DND-41 (cell line): Measurements from ENCODE around the gene TOLLIP.
"Not testable (repeated sequence)": the region's sequence is repeated elsewhere in the genome, so short reads cannot be mapped to it uniquely, and the experiment has no call there.

ENCODE experiments used
- ATAC-seq: fragments of 200-7000 bp; cut with Tn5 transposase; 3 replicates; pipeline ENCODE4 v1.9.1; 2021; ENCODE audit warnings: low read depth; ENCODE audit not compliant: insufficient read depth
- DNase-seq: peaks from one replicate; pipeline ENCODE4 v3.0.0-alpha.2; 2020
- H2AFZ ChIP-seq: 2 replicates; pipeline ENCODE4 v1.6.0; 2012; ENCODE audit warnings: low read depth, low read length
- H3K27ac ChIP-seq: 2 replicates; pipeline ENCODE4 v1.5.1; 2012; ENCODE audit warnings: low read length, inconsistent platforms
- H3K27me3 ChIP-seq: fragments of 200-600 bp; sonication (generic); 2 replicates; pipeline ENCODE4 v1.6.0; 2012; ENCODE audit warnings: low read length, mild to moderate bottlenecking, inconsistent platforms; ENCODE audit not compliant: insufficient read depth, poor library complexity
- H3K36me3 ChIP-seq: 2 replicates; pipeline ENCODE4 v1.5.1; 2012; ENCODE audit warnings: low read length, inconsistent platforms; ENCODE audit not compliant: insufficient read depth
- H3K4me1 ChIP-seq: 2 replicates; pipeline ENCODE4 v1.5.1; 2012; ENCODE audit warnings: mild to moderate bottlenecking, low read length; ENCODE audit not compliant: insufficient read depth
- H3K4me2 ChIP-seq: 2 replicates; pipeline ENCODE4 v1.6.0; 2012; ENCODE audit warnings: mild to moderate bottlenecking, moderate library complexity, low read length, inconsistent platforms; ENCODE audit not compliant: insufficient read depth
- H3K4me3 ChIP-seq, 2 experiments: fragments of 200-600 bp in 1 of 2; shearing (Covaris generic) in 1 of 2; 2 replicates each; pipeline ENCODE4 v1.5.1; 2012 to 2016; ENCODE audit warnings: inconsistent platforms in 2 of 2, low read length in 2 of 2, mild to moderate bottlenecking in 2 of 2, low read depth in 1 of 2, moderate library complexity in 1 of 2
- H3K79me2 ChIP-seq: 2 replicates; pipeline ENCODE4 v1.6.0; 2012; ENCODE audit warnings: low read length, inconsistent platforms; ENCODE audit not compliant: insufficient read depth
- H3K9ac ChIP-seq: 2 replicates; pipeline ENCODE4 v1.6.0; 2012; ENCODE audit warnings: low read depth, mild to moderate bottlenecking, inconsistent platforms, low read length, moderate library complexity
- H3K9me3 ChIP-seq: 2 replicates; pipeline ENCODE4 v1.5.1; 2012; ENCODE audit warnings: low read length, moderate library complexity, mild to moderate bottlenecking, inconsistent platforms; ENCODE audit not compliant: insufficient read depth, severe bottlenecking
- H4K20me1 ChIP-seq: 2 replicates; pipeline ENCODE4 v1.6.0; 2012; ENCODE audit warnings: low read length; ENCODE audit not compliant: insufficient read depth
- EZH2 ChIP-seq: IDR thresholded peaks from 3 replicates; pipeline ENCODE4 v1.6.1; 2012; ENCODE audit warnings: borderline replicate concordance, low read depth, mild to moderate bottlenecking, moderate library complexity, low read length, inconsistent platforms; ENCODE audit not compliant: severe bottlenecking
- TF ChIP-seq, protein P1 (sequence below): IDR thresholded peaks from 2 replicates; pipeline ENCODE4 v1.5.1; 2012; ENCODE audit warnings: borderline replicate concordance, low read length, moderate library complexity, mild to moderate bottlenecking; ENCODE audit not compliant: poor library complexity, severe bottlenecking; ENCODE audit errors: extremely low read depth

TOLLIP gene

GRCh38 chr11:1342946-1343345 is 33.5 kb upstream of the TOLLIP start:
- Histone ChIP-seq H3K27ac (no peak overlapping the region), H4K20me1 (no peaks in the 10 kb centered on the region), H3K27me3 (no peaks in the 10 kb centered on the region), H3K4me1 (no peaks in the 10 kb centered on the region), H3K9me3 (no peaks in the 10 kb centered on the region), H3K4me2 (no peak overlapping the region), H3K36me3 (no peaks in the 10 kb centered on the region), H3K4me3 (no peak overlapping the region), H3K9ac (no peak overlapping the region), H3K79me2 (no peaks in the 10 kb centered on the region), H2AFZ (no peak overlapping the region)
- DNase-seq (no peak), ATAC-seq (no peak)
- TF ChIP-seq EZH2: no peak
- TF ChIP-seq, protein P1, sequence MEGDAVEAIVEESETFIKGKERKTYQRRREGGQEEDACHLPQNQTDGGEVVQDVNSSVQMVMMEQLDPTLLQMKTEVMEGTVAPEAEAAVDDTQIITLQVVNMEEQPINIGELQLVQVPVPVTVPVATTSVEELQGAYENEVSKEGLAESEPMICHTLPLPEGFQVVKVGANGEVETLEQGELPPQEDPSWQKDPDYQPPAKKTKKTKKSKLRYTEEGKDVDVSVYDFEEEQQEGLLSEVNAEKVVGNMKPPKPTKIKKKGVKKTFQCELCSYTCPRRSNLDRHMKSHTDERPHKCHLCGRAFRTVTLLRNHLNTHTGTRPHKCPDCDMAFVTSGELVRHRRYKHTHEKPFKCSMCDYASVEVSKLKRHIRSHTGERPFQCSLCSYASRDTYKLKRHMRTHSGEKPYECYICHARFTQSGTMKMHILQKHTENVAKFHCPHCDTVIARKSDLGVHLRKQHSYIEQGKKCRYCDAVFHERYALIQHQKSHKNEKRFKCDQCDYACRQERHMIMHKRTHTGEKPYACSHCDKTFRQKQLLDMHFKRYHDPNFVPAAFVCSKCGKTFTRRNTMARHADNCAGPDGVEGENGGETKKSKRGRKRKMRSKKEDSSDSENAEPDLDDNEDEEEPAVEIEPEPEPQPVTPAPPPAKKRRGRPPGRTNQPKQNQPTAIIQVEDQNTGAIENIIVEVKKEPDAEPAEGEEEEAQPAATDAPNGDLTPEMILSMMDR: no peak

- no peaks in the 10 kb centered on the region for H3K4me1 ChIP-seq
- H2AFZ ChIP-seq: no peak overlapping the region
- no peak for DNase-seq
Measured at GRCh38 chr11:1341928-1342524, 32.6 kb upstream of the TOLLIP start.

GRCh38 chr11:1341226-1341625 is 31.8 kb upstream of the TOLLIP start:
- DNase-seq, H3K27ac ChIP-seq, H4K20me1 ChIP-seq, H3K4me2 ChIP-seq, H3K79me2 ChIP-seq, H3K36me3 ChIP-seq, H2AFZ ChIP-seq, H3K4me1 ChIP-seq, ATAC-seq, H3K9ac ChIP-seq, H3K27me3 ChIP-seq, H3K4me3 ChIP-seq, H3K9me3 ChIP-seq: not testable (repeated sequence)

More at GRCh38 chr11:1341928-1342524, 32.6 kb upstream of the TOLLIP start:
- ATAC-seq: no peak
- H3K4me2 ChIP-seq: no peak overlapping the region
- H3K36me3 ChIP-seq: no peaks in the 10 kb centered on the region
- no peaks in the 10 kb centered on the region for H3K79me2 ChIP-seq
- TF ChIP-seq, protein P1: no peak
- TF ChIP-seq EZH2: no peak
- H3K27me3 ChIP-seq: no peaks in the 10 kb centered on the region
- H3K9me3 ChIP-seq: no peaks in the 10 kb centered on the region
- no peak overlapping the region for H3K9ac ChIP-seq
- H4K20me1 ChIP-seq: no peaks in the 10 kb centered on the region
- no peak overlapping the region for H3K4me3 ChIP-seq
- H3K27ac ChIP-seq: no peak overlapping the region

DNA sequence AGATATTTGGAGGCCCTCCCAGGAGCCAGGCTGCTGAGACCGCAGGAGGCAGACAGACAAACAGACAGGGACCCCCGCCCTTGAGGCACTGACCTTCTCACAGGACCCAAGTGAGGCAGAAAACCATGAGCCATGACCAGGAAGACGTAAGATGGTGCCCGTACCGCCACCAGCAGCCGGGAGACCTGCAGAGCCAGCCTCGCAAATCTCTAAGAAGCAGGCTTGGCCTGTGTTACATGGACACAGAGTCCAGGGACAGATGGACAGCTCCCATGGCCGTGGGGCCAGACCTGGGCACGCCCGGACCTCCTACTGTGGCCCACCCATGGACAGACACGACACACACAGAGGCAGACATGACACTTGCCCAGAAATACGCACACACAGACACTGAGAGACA is 30.7 kb upstream of the TOLLIP start:
- Histone ChIP-seq H4K20me1 (no peaks in the 10 kb centered on the region), H3K4me2 (no peak overlapping the region), H3K79me2 (no peaks in the 10 kb centered on the region), H3K9ac (no peak overlapping the region), H3K9me3 (no peaks in the 10 kb centered on the region), H3K36me3 (no peaks in the 10 kb centered on the region), H3K4me3 (no peak overlapping the region), H3K27me3 (no peaks in the 10 kb centered on the region), H2AFZ (no peak overlapping the region), H3K27ac (no peak overlapping the region), H3K4me1 (peaks cover 9% of the 10 kb centered on the region)
- ATAC-seq (no peak), DNase-seq (no peak)
- TF ChIP-seq EZH2: no peak
